Measurements from ENCODE around the gene IL23A.

The IL23A gene

DNA sequence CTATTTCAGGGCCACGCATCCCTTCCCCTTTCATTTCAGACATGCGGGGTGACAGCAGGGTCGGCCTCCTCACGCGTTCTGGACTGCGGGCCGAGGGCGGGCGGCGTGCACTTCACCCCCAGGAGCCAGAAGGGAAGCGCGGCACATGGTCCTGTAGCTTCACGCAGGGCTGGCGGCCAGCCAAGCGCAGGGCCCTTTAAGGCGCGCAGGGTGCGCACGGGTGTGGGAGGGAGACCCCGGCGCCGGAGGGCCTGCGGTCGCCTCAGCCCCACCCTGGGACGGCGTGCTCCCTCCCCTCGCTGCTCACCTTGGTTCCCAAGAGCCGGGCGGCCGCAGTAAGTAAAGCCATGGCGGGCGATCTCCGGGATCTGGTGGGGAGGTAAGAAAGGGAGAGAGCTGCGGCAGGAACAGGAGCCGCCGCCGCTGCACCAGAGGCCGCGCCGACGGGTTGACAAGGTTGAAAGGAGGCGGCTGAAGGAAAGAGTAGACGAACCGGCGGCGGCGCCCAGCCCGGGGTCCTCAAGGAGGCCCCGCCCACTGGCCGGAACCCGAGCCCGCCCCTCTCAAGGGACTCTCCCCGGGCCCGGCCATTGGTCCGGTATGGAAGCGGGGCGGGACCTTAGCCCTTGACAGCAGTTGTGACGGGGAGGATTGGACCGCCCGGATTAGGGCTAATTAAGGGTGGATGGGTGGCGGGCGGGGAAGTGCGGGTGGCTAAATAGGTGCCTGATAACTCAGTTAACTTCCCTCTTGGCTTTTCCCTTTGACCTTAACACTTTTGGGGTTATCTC is 38.6 kb upstream of the IL23A start, which contains the start of gene CS:
Gene CS, minus strand, starts transcription at position 478 of the 791 bp plus-strand sequence. Its CDS starts 129 bp downstream, at position 349.
- TF ChIP-seq, protein P1, sequence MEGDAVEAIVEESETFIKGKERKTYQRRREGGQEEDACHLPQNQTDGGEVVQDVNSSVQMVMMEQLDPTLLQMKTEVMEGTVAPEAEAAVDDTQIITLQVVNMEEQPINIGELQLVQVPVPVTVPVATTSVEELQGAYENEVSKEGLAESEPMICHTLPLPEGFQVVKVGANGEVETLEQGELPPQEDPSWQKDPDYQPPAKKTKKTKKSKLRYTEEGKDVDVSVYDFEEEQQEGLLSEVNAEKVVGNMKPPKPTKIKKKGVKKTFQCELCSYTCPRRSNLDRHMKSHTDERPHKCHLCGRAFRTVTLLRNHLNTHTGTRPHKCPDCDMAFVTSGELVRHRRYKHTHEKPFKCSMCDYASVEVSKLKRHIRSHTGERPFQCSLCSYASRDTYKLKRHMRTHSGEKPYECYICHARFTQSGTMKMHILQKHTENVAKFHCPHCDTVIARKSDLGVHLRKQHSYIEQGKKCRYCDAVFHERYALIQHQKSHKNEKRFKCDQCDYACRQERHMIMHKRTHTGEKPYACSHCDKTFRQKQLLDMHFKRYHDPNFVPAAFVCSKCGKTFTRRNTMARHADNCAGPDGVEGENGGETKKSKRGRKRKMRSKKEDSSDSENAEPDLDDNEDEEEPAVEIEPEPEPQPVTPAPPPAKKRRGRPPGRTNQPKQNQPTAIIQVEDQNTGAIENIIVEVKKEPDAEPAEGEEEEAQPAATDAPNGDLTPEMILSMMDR (IDR thresholded peaks at IDR 0.05; ENCODE audit: insufficient read depth, low read depth, low read length, missing control alignments), result no peak
- H3K4me3 ChIP-seq (ENCODE audit: low read length), result peak within 1 kb of the TSS; percentile 77

DNA sequence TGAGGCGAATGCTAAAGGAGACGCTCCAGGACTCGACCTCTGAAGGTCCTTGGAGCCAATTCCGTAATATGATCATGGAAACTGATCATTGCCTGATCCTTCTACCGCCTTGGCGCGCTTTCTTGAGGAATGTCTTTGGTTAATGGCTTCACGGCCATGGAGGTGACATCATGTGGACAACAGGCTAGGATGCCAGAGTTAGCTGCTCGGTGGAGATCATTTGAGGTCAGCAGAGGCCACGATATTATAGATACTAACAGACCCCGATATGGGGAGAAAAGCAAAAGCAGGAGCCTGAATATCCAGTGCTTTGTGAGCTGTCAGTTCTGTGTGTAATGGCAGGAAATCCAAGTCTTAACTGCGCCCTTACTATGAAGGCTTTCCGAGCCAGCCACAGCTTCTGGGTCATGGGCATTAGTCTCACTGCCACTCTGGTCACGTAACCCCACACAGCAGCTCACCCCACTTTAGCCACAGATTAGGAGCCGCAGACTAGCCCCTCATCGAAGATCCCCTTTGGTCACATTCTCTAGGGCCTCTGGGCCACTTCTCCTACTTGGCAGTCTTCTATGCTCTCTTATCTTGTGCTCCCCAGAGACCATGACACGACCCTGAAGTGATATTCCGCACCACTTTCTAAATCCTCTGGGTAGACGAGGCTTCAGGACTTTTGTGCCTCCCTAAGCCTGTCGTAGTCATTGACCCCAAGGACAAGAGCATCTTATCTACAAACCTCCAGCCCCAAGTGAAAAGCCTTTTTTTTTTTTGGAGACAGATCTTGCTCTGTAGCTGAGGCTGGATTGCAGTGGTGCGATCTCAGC is 37.8 kb upstream of the IL23A start:
- TF ChIP-seq, protein P1 (IDR thresholded peaks at IDR 0.05; ENCODE audit: insufficient read depth, low read depth, low read length, missing control alignments), result no peak
- DNase-seq (ENCODE audit: low read depth), result no peak
- peak overlapping the region; percentile 77 for H3K4me3 ChIP-seq (ENCODE audit: low read length)

More for the DNA sequence above, 38.6 kb upstream of the IL23A start, which contains the start of gene CS:
- DNase-seq (ENCODE audit: low read depth), result peak; percentile 99

DNA sequence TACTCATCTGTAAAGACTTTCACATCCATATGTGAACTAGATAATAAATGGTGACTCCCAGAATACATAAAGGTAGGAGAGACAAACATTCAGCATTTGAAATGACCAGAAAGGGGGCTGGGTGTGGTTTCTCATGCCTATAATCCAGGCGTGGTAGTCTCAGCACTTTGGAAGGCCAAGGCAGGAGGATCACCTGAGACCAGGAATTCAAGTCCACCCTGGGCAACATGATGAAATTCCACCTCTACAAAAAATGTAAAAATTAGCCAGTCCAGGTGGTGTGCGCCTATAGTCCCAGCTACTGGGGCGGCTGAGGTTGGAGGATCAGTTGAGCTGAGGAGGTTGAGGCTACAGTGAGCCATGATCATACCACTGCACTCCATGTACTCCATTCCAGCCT is 34.4 kb upstream of the IL23A start:
- DNase-seq (ENCODE audit: low read depth), result no peak
- TF ChIP-seq, protein P1 (IDR thresholded peaks at IDR 0.05; ENCODE audit: insufficient read depth, low read depth, low read length, missing control alignments), result no peak
- H3K4me3 ChIP-seq (ENCODE audit: low read length), result no peak overlapping the region

DNA sequence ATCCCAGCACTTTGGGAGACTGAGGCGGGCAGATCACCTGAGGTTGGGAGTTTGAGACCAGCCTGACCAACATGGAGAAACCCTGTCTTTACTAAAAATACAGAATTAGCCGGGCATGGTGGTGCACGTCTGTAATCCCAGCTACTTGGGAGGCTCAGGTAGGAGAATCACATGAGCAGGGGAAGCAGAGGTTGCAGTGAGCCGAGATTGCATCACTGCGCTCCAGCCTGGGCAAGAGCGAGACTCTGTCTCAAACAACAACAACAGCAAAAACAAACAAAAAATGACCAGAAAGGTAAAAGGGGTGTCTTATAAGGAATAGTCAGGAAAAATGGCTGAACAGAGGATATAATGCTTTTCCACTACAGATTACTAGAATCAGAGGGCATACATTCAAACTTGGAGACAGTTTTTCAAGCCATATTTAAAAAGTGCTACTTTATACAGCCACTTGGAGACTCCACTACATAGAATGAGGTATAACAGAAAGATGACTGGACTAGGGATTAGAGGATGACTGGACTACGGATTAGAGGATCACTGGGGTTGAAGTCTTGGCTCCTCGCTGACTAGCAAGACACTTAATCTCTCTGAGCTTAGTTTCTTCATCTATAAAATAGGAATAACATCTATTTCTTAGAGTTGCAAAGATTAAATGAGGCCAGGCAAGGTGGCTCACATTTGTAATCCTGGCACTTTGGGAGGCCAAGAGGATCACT is 33.7 kb upstream of the IL23A start:
- no peak for DNase-seq (ENCODE audit: low read depth)
- no peak overlapping the region for H3K4me3 ChIP-seq (ENCODE audit: low read length)
- TF ChIP-seq, protein P1 (IDR thresholded peaks at IDR 0.05; ENCODE audit: insufficient read depth, low read depth, low read length, missing control alignments), result no peak

DNA sequence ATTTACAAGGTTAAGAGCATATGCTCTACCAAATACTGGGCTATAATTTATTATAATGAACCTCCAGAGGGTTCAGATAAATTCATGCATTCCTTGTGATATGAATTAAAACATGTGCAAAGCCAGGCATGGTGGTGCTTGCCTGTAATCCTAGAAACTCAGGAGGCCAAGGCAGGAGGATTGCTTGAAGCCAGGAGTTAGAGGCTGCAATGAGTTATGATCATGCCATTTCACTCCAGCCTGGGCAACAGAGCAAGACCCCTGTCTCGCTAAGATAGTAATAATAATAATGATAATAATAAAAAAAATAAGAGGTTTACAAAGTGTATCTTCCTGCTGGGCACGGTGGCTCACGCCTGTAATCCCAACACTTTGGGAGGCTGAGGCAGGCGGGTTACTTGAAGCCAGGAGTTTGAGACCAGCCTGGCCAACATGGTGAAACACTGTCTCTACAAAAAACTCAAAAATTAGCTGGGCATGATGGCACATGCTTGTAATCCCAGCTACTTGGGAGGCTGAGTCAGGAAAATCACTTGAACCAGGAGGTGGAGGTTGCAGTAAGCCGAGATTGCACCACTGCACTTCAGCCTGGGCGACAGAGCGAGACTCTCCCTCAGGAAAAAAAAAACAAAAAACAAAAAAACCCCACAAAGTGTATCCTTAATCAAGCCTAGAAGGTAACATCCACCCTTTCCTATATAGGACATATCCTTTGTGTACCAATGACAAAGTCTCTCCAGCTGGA is 31.3 kb upstream of the IL23A start:
- DNase-seq (ENCODE audit: low read depth), result peak; percentile 73
- no peak overlapping the region for H3K4me3 ChIP-seq (ENCODE audit: low read length)
- TF ChIP-seq, protein P1 (IDR thresholded peaks at IDR 0.05; ENCODE audit: insufficient read depth, low read depth, low read length, missing control alignments), result no peak

DNA sequence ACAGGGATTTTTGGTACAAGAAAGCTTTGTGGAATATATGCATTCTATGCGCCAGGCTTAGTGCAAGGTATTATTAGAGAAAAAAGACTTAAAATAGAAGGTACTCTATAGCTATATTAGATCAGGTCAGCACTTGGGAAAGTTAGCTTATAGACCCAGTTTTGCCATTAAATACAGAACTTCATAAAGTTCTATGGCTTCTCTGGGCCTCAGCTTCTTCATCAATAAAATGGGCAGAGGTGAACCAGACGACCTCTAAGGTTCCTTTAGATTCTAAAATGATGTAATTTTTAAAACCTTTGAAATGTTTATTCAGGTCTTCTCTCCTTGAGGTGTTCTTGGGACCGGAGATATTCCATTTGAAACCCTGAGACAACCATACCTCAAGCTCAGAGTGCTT is 30.0 kb upstream of the IL23A start:
- H3K4me3 ChIP-seq (ENCODE audit: low read length), result no peak overlapping the region
- no peak for DNase-seq (ENCODE audit: low read depth)
- TF ChIP-seq, protein P1 (IDR thresholded peaks at IDR 0.05; ENCODE audit: insufficient read depth, low read depth, low read length, missing control alignments), result no peak
